Stimulated activated CD8-positive, alpha-beta memory T cell treated with anti-CD3 and anti-CD28 coated beads, Interleukin-4, amount 100 ng/mL, for 4 hours (primary cell): ENCODE data around the gene TDRKH.
"Not testable (repeated sequence)": the region's sequence is repeated elsewhere in the genome, so short reads cannot be mapped to it uniquely, and the experiment has no call there.

Experiments used
- DNase-seq, 2 donors: peaks; one replicate each; pipeline ENCODE4 v3.0.0-alpha.2; 2020; ENCODE audit warnings: low read depth in 2 of 2, low spot score in 1 of 2

Gene TDRKH

GRCh38 chr1:151803915-151804314 is 13.6 kb upstream of the TDRKH start:
- DNase-seq, result no peak

DNA sequence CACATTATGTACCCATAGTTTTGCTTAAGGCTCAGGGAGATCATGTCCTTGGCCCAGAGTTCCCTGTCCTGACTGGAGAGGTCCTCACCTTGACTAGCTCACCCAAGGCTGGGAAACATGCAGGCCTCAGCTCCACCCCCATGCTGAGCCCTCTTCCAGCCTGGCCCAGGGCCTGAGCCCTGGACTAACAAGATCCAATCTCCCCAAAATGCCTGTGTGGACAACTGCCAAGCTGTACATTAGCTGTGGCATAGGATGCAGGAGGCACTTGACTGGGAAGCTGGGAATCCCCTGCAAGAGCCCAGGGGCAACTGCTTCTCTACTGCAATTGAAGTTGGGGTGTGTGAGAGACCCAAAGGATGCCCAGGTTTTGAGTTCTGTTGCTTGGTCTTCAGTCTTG is 12.9 kb upstream of the TDRKH start:
- DNase-seq, result no peak

DNA sequence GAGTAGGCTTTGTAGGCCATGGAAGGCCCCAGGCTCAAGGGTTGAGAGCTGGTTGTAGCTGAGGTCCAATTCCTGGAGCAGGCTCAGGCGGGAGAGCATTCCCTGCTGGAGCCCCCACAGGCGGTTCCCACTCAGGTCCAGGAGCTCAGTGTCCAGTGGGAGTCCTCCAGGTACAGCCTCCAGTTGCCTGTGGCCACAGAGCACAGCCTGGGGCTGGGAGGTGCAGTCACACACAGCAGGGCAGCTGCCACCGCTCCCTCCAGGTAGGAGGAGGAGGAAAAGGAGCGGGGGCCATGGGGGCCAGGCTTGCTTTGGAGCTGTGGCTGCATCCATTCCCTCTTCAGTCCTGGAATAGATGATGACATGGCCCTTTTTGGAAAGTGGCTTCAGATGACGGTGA is 12.1 kb upstream of the TDRKH start:
- no peak for DNase-seq

- no peak for DNase-seq
These were observed 11.5 kb upstream of the TDRKH start for GRCh38 chr1:151801846-151802245.

DNA sequence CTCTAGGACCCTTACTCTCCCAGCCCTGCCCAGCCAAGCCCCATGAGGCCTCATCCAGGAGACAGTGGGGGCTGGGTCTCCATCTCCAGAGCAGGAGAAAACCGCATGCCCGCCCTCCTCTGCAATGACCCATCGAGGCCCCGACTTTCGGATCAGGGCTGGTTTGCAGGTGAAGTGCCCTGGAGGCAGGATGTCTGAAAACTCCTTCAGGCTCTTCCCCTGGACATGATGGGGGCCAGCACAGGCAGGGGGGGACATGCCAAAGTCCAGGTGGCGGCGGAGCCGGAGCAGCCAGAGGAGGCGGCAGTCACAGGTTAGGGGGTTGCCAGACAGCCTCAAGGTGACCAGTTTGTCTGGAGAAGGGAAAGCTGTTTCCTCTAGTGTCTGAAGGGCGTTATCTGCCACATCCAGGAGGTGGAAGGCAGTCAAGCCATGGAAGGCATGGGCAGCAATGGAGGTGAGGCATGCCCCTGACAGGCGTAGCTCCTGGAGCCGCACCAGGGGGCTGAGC is 11.1 kb upstream of the TDRKH start:
- DNase-seq, result no peak

GRCh38 chr1:151800830-151801229 is 10.5 kb upstream of the TDRKH start:
- no peak for DNase-seq

GRCh38 chr1:151799179-151800022 is 9.1 kb upstream of the TDRKH start:
- DNase-seq, result no peak

GRCh38 chr1:151798571-151798970 is 8.3 kb upstream of the TDRKH start:
- DNase-seq, result no peak

DNA sequence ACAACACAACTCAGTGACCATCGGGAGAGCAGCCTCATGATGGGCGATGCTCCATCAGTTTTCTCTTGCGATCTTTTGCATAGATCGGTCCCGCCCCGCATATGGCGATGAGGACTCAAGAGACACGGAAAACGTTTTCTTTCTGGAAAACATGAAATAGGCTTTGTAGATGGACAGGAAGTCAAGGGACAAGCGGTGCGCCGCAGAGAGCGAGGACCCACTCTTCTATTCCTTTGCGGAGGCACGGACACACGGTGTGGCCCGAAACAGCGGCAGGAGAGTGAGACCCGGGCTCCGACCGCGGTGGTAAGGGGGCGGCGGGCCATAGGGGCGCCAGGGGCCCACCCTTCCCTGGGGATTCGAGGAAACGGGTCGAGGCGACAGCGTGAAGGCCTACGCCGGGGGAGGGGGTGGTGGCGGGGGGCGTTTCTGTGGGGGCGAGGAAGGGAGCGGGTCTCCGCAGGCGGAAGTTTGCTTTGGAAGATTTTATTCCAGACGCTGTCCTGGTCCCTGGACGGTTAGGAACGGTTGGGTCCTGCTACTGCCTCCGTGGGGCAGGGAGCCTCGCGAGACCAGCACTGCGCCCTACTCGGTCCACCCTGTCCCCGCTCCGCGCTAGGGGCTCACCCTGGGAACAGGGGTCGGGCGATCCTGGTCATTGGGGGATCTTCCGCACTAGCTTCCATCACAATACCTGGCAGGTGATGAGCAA is 796 bp upstream of the TDRKH start:
- no peak for DNase-seq

GRCh38 chr1:151787689-151788088 is 2.6 kb downstream of the TDRKH start:
- no peak for DNase-seq

GRCh38 chr1:151783796-151784195 is 6.5 kb downstream of the TDRKH start:
- DNase-seq, result no peak

GRCh38 chr1:151782741-151783140 is 7.6 kb downstream of the TDRKH start:
- no peak for DNase-seq

DNA sequence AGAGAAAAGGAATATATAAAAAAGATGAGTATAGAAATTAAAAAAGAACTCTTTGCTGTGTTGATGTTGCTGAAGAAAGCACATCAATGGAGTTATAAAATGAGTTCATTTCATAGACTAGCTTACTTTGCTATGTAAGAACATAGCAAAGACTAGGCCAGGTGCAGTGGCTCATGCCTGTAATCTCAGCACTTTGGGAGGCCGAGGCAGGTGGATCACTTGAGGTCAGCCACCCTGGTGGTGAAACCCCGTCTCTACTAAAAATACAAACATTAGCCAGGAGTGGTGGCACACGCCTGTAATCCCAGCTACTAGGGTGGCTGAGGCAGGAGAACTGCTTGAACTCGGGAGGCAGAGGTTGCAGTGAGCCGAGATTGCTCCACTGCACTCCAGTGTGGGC is 8.3 kb downstream of the TDRKH start:
- not testable (repeated sequence) for DNase-seq

- DNase-seq, result not testable (repeated sequence)
These were observed 9.6 kb downstream of the TDRKH start for GRCh38 chr1:151780736-151781135.

DNA sequence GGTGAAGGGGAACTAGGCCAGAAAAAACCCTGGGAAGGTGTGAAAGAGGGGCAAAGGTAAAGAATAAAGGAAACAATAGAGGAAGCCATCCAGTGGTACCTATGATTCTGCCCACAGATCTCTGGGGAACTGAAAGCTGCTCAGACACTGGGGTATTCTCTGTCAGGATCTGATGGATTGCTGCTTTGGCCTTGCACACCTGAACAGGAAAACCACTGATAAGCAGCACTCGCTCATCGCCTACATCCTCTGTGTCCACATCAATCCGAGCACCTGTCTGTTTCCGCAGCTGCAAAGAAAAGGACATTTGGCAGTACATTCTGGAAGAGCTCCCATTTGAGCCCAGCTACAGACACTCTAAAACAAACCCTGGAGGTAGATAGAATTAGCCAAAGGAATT is 10.4 kb downstream of the TDRKH start:
- DNase-seq, result no peak

DNA sequence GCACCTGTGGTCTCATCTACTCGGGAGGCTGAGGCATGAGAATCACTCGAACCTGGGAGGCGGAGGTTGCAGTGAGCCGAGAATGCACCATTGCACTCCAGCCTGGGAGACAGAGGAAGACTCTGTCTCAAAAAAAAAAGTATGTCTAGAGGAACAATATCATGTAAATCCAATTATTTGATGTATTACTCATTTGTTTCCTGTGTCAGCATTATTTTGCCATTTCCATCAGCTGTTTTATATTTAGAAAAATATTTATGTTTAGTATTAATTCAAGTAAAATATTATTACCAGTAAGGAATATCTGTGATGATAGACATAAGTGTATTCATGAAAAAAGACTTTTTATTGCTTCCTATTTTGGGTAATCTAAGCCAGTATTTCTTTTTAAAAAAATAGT is 13.0 kb downstream of the TDRKH start:
- no peak for DNase-seq

GRCh38 chr1:151776665-151777062 is 13.6 kb downstream of the TDRKH start:
- DNase-seq, result no peak

- no peak for DNase-seq
These were observed 14.2 kb downstream of the TDRKH start for GRCh38 chr1:151775894-151776664.

- no peak for DNase-seq
These were observed 15.9 kb downstream of the TDRKH start for GRCh38 chr1:151774256-151774922.

DNA sequence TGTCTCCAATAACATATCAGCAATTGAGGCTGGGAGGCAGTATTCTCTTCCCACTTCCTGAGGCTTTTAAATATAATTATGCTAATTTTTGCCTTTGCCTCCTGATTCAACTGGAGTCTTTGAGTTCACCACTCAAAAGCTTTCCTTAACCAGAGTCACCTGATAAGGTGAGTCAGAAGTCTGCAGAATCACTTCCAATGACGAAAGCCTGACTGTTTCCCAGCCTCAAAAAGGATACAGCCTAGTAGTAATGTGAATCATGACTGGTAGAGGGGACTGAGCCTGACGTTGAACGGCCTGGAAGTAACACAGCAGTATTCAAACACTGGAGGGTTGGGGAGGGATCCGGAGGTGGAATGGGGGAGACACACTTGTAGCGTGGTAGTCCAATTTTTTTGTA is 16.6 kb downstream of the TDRKH start:
- DNase-seq, result no peak

GRCh38 chr1:151769270-151769669 is 21.0 kb downstream of the TDRKH start:
- DNase-seq, result not testable (repeated sequence)
